Measurements from ENCODE around the gene HHIPL1. TPM values are rescaled to one million over a fixed set of nuclear protein-coding genes. Genes with fewer than 3 reads are reported as not detected.

HHIPL1 gene
- total and polyA plus RNA-seq, 2 of the 8 experiments (the other 6 are each of a cell fraction or from before 2014, with no cell fraction given) = 1.5 to 2.6 TPM

DNA sequence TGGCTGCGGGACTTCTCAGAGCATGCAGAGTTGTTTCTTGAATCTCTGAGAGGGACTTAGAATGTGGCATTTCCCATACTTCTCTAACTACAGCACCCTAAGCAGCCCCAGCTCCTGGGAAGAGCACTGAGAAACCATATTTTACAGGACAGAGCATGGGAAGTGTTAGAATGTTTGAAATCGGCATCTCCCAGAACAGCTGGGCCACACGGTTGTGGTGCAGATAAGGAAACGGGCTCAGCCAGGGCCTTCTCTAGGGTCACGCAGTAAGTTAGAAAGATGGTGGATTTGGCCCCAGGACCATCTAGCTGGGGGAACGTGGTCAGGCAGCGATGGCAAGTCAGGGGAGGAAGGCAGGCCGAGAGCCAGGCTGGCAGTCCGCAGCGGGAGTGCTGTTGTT is 10.5 kb upstream of the HHIPL1 start:
- peak overlapping the region; percentile 8; the same call in 1 of the 2 replicates for H2BK15ac ChIP-seq (ENCODE audit: low read length)
- no peak overlapping the region for H2BK20ac ChIP-seq (ENCODE audit: low read length)
- H2BK5ac ChIP-seq (ENCODE audit: low read depth, low read length) = no peak overlapping the region
- no peak overlapping the region for H4K8ac ChIP-seq (ENCODE audit: extremely low read depth, insufficient read depth, low read length)
- no peaks in the 10 kb centered on the region; a peak in 1 of 7 replicates for H3K27me3 ChIP-seq (replicated peaks in 1 of 4; ENCODE audit: control insufficient read depth in 3 of 4, extremely low read depth in 1 of 4, insufficient read depth in 3 of 4, low read length in 3 of 4)
- H3K27ac ChIP-seq (ENCODE audit: low read depth, low read length) = no peak overlapping the region
- no peaks in the 10 kb centered on the region for H3K9me3 ChIP-seq (ENCODE audit: insufficient read depth in 2 of 2, low read depth in 1 of 2, low read length in 1 of 2)
- H3K9ac ChIP-seq (replicated peaks in 1 of 4; ENCODE audit: extremely low read depth in 1 of 4, low read depth in 3 of 4, low read length in 3 of 4) = no peak overlapping the region
- ChIA-PET POLR2A (ENCODE audit: partially characterized antibody) (no interaction called here), CTCF (ENCODE audit: partially characterized antibody) (interaction anchor here (0.9 to 3.3 kb wide), 13 partner anchors 12 to 253 kb away, joined by 3 to 12 read pairs (median 4); no protein-coding TSS in a partner anchor)
- no peaks in the 10 kb centered on the region for H4K20me1 ChIP-seq (replicated peaks in 1 of 2; ENCODE audit: control insufficient read depth in 1 of 2, insufficient read depth in 2 of 2, low read length in 2 of 2)
- H2AFZ ChIP-seq (ENCODE audit: low read length) = no peak overlapping the region
- H2AK5ac ChIP-seq (ENCODE audit: low read depth, low read length) = no peak overlapping the region
- no peak for FAIRE-seq
- no peak overlapping the region for H4K5ac ChIP-seq (ENCODE audit: insufficient read length, low read depth, low read length)
- H4K91ac ChIP-seq (replicated peaks; ENCODE audit: insufficient read length, low read length) = no peak overlapping the region
- no peak overlapping the region for H2BK120ac ChIP-seq (replicated peaks; ENCODE audit: low read depth, low read length)
- H3K4me3 ChIP-seq (ENCODE audit: extremely low read depth in 1 of 4, insufficient read depth in 2 of 4, low read depth in 3 of 4, low read length in 4 of 4) = no peak overlapping the region
- H3K79me2 ChIP-seq (ENCODE audit: control insufficient read depth in 1 of 2, insufficient read depth in 2 of 2, low read length in 2 of 2) = no peaks in the 10 kb centered on the region
- no peak overlapping the region for H3K18ac ChIP-seq (ENCODE audit: extremely low read depth, low read length)
- H3K14ac ChIP-seq (ENCODE audit: insufficient read length) = no peak overlapping the region
- 92% methylated on average over 10 of the region's 10 CpGs; no CpG with 5 or more reads in 1 of the 2 experiments for WGBS, 2 experiments (ENCODE audit: extremely low coverage in 1 of 2, insufficient coverage in 1 of 2, insufficient read length in 1 of 2, insufficient replicate concordance in 2 of 2, low coverage in 1 of 2, low lambda C conversion rate in 2 of 2, missing lambda C conversion rate in 1 of 2)
- no peak overlapping the region for H3K56ac ChIP-seq (replicated peaks; ENCODE audit: insufficient read length, low read depth, low read length)
- no peak overlapping the region for H3K23ac ChIP-seq (ENCODE audit: insufficient read length)
- no peaks in the 10 kb centered on the region for H3K79me1 ChIP-seq (ENCODE audit: low read depth, low read length)
- no peak overlapping the region for H2BK12ac ChIP-seq (ENCODE audit: low read depth, low read length)
- H3K36me3 ChIP-seq (ENCODE audit: control insufficient read depth in 2 of 4, insufficient read depth in 4 of 4, low read length in 3 of 4) = no peaks in the 10 kb centered on the region
- H3K4me2 ChIP-seq (ENCODE audit: insufficient read depth in 1 of 2, low read depth in 2 of 2, low read length in 2 of 2) = no peak overlapping the region
- H3K4ac ChIP-seq (replicated peaks; ENCODE audit: insufficient read length, low read depth, low read length) = no peak overlapping the region
- DNase-seq (ENCODE audit: low read depth in 1 of 2, low spot score in 2 of 2) = no peak
- no peaks in the 10 kb centered on the region for H3K23me2 ChIP-seq (ENCODE audit: low read depth, low read length)
- no peaks in the 10 kb centered on the region for H3K4me1 ChIP-seq (replicated peaks in 1 of 4; ENCODE audit: control insufficient read depth in 3 of 4, insufficient read depth in 4 of 4, low read length in 3 of 4)
- TF ChIP-seq BCL11A (IDR thresholded peaks at IDR 0.05; ENCODE audit: low read depth in 2 of 2, low read length in 2 of 2) (no peak), TAF1 (IDR thresholded peaks at IDR 0.05; ENCODE audit: low read depth, low read length) (no peak), GTF2F1 (IDR thresholded peaks at IDR 0.05; ENCODE audit: borderline replicate concordance, low read depth, low read length) (no peak), SRF (IDR thresholded peaks at IDR 0.05; ENCODE audit: low read depth, low read length) (no peak), CREB1 (IDR thresholded peaks at IDR 0.05) (no peak), POU5F1 (IDR thresholded peaks at IDR 0.05; ENCODE audit: low read depth, low read length) (no peak), POLR2A (IDR thresholded peaks at IDR 0.05; ENCODE audit: control extremely low read depth in 1 of 2, low read depth in 2 of 2, low read length in 2 of 2) (no peak), HDAC6 (IDR thresholded peaks at IDR 0.05; ENCODE audit: low read depth, low read length) (no peak), YY1 (IDR thresholded peaks at IDR 0.05; ENCODE audit: low read depth, low read length) (no peak)
- TF ChIP-seq, protein P1, sequence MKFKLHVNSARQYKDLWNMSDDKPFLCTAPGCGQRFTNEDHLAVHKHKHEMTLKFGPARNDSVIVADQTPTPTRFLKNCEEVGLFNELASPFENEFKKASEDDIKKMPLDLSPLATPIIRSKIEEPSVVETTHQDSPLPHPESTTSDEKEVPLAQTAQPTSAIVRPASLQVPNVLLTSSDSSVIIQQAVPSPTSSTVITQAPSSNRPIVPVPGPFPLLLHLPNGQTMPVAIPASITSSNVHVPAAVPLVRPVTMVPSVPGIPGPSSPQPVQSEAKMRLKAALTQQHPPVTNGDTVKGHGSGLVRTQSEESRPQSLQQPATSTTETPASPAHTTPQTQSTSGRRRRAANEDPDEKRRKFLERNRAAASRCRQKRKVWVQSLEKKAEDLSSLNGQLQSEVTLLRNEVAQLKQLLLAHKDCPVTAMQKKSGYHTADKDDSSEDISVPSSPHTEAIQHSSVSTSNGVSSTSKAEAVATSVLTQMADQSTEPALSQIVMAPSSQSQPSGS (IDR thresholded peaks at IDR 0.05; ENCODE audit: low read length) = no peak
- TF ChIP-seq, protein P2, sequence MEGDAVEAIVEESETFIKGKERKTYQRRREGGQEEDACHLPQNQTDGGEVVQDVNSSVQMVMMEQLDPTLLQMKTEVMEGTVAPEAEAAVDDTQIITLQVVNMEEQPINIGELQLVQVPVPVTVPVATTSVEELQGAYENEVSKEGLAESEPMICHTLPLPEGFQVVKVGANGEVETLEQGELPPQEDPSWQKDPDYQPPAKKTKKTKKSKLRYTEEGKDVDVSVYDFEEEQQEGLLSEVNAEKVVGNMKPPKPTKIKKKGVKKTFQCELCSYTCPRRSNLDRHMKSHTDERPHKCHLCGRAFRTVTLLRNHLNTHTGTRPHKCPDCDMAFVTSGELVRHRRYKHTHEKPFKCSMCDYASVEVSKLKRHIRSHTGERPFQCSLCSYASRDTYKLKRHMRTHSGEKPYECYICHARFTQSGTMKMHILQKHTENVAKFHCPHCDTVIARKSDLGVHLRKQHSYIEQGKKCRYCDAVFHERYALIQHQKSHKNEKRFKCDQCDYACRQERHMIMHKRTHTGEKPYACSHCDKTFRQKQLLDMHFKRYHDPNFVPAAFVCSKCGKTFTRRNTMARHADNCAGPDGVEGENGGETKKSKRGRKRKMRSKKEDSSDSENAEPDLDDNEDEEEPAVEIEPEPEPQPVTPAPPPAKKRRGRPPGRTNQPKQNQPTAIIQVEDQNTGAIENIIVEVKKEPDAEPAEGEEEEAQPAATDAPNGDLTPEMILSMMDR (IDR thresholded peaks at IDR 0.05; ENCODE audit: control extremely low read depth in 1 of 3, insufficient read depth in 1 of 3, low read depth in 1 of 3, low read length in 3 of 3) = no peak

Data from H1 (cell line).